Body of pancreas (tissue), 4 donors: ENCODE measurements around the gene ST6GALNAC4. TPM values are rescaled to one million over a fixed set of nuclear protein-coding genes. Genes with fewer than 3 reads are reported as not detected.

Experiments used
- ATAC-seq: fragments of 150-250 bp; one replicate; pipeline ENCODE4 v1.9.1; 2016
- DNase-seq, 4 donors: peaks; one replicate each; pipeline ENCODE4 v3.0.0-alpha.2; 2019
- H3K27ac ChIP-seq, 4 donors: fragments of 200-600 bp; sonication (generic); 1 replicate in 3 of 4; 2 replicates in 1 of 4; pipeline versions ENCODE4 v1.5.1 to v1.6.1; 2016 to 2019; ENCODE audit warnings: mild to moderate bottlenecking in 1 of 4, mixed read lengths in 1 of 4, moderate library complexity in 1 of 4
- H3K27me3 ChIP-seq, 2 donors: fragments of 200-600 bp; sonication (generic); one replicate each; pipeline ENCODE4 v1.6.0; 2016; ENCODE audit warnings: mild to moderate bottlenecking in 1 of 2
- H3K36me3 ChIP-seq, 2 donors: fragments of 200-600 bp; sonication (generic); replicated peaks in 1 of 2; 2 replicates each; pipeline ENCODE4 v1.5.1; 2016; ENCODE audit warnings: low read depth in 2 of 2; ENCODE audit not compliant: insufficient read depth in 1 of 2
- H3K4me1 ChIP-seq: fragments of 200-600 bp; sonication (generic); one replicate; pipeline ENCODE4 v1.6.0; 2016
- H3K4me3 ChIP-seq, 2 donors: fragments of 200-600 bp; sonication (generic); 1 replicate in 1 of 2; 2 replicates in 1 of 2; pipeline ENCODE4 v1.5.1; 2016 to 2019
- H3K9me3 ChIP-seq, 3 donors: fragments of 200-600 bp; sonication (generic); 1 replicate in 2 of 3; 2 replicates in 1 of 3; pipeline ENCODE4 v1.5.1; 2016
- POLR2A ChIP-seq, 3 donors: fragments of 450-650 bp; IDR thresholded peaks; one replicate each; pipeline ENCODE4 v1.6.1; 2016; ENCODE audit warnings: antibody characterized with exemption in 3 of 3, mild to moderate bottlenecking in 2 of 3
- WGBS, 2 donors: methylation state at CpG; one replicate each; pipeline ENCODE4 v1.1.5; 2017; 5-methylcytosine and 5-hydroxymethylcytosine counted together
- intact Hi-C: fragments of 100-400 bp; cut with DNase I; formaldehyde crosslinking; loops from one replicate; pipeline ENCODE4 v1.15.1; 2023
- total RNA-seq, 2 donors: library from RNA; depleted of rRNA; stranded (reverse); fragments of >200 nt; gene quantifications; one replicate each; pipeline ENCODE4 v1.1.0, GENCODE V29; 2016
- TF ChIP-seq, protein P1 (sequence below), 7 experiments: fragments of 450-650 bp in 4 of 7; fragments of 200-600 bp in 3 of 7; sonication (generic) in 3 of 7; IDR thresholded peaks; one replicate each; pipeline ENCODE4 v1.5.1; 2016 to 2019; ENCODE audit warnings: antibody characterized with exemption in 7 of 7

Gene ST6GALNAC4
- total RNA-seq, 2 donors from 2014 or later = 36.6 to 63.8 TPM

DNA sequence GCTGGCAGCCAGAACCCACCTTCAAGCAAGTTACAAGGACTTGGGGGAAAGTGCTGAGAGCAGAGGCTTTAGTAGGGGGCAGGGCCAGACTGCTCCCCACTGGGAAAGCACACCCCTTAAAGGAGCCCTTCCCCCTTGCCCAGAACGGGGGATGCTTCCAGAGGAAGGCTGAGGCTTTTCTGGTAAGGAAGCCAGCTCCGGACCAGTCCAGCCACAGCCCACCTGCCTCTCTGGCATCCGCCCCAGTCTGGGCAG is 25.0 kb upstream of the ST6GALNAC4 start:
- Histone ChIP-seq H3K4me1 (peaks cover 11% of the 10 kb centered on the region), H3K27ac (no peak overlapping the region), H3K36me3 (peaks cover 0 to 7% of the 10 kb centered on the region in 2 donors), H3K4me3 (no peak overlapping the region), H3K27me3 (no peaks in the 10 kb centered on the region), H3K9me3 (no peaks in the 10 kb centered on the region)
- no peak for ATAC-seq
- TF ChIP-seq, protein P1, sequence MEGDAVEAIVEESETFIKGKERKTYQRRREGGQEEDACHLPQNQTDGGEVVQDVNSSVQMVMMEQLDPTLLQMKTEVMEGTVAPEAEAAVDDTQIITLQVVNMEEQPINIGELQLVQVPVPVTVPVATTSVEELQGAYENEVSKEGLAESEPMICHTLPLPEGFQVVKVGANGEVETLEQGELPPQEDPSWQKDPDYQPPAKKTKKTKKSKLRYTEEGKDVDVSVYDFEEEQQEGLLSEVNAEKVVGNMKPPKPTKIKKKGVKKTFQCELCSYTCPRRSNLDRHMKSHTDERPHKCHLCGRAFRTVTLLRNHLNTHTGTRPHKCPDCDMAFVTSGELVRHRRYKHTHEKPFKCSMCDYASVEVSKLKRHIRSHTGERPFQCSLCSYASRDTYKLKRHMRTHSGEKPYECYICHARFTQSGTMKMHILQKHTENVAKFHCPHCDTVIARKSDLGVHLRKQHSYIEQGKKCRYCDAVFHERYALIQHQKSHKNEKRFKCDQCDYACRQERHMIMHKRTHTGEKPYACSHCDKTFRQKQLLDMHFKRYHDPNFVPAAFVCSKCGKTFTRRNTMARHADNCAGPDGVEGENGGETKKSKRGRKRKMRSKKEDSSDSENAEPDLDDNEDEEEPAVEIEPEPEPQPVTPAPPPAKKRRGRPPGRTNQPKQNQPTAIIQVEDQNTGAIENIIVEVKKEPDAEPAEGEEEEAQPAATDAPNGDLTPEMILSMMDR (IDR thresholded peaks at IDR 0.05) = no peak
- no peak for TF ChIP-seq POLR2A (IDR thresholded peaks at IDR 0.05)
- WGBS, 2 donors = 70 to 71% methylated on average over 3 of the region's 3 CpGs
- intact Hi-C loops = loop anchor here (2.0 to 10.0 kb wide), 2 partner anchors 95 to 183 kb away; partner anchors contain the start of gene PTGES2
- DNase-seq = no peak

DNA sequence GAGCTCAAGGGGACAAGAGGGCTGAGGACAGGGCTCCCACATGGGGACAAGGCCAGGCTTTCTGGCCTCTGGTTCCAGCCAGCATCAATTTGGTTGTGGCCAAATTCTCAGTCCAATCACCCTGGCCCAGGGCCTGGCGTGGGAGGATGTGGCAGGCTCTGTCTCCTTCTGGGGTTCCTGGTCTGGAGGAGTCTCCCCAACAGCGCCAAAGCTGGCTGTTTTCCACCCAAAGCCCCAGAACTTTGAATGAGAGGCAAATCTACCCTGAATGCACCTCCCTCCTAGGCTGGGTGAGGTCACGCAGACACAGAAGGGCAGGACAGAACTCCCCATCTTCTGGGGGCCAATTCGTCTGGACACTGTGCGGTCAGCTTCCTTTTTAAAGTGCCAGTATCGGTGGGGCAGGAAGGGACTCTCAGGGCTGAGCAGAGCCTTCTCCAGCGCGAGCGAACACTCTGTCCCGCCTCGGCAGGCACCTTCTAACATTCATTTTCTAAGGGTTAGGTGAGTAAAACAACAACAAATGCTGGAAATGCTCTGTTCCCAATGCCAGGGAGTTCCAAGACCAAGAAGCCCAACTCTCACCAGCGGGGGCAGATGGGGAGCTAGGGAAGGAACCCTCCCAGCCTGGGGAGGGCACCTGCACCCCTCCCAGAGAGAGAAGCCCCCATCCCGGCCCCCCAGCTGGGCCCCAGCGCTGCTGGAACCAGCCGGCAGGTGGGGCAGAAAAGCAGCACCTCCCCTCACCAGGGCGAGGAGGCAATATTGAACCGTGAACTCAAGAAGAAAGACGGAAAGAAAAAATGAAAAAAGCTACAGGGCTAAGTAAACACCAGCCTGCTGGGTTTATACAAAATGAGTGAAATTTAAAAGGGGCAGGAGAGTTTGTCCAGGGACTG is 24.5 kb upstream of the ST6GALNAC4 start:
- ATAC-seq (no peak), DNase-seq (no peak)
- no peak for TF ChIP-seq POLR2A (IDR thresholded peaks at IDR 0.05)
- TF ChIP-seq, protein P1 (IDR thresholded peaks at IDR 0.05) = no peak
- intact Hi-C loops = loop anchor here (10.0 kb wide), 1 partner anchor 183 kb away; the partner anchor contains the start of gene PTGES2
- Histone ChIP-seq H3K4me1 (peaks cover 17% of the 10 kb centered on the region), H3K9me3 (no peaks in the 10 kb centered on the region), H3K27me3 (no peaks in the 10 kb centered on the region), H3K4me3 (no peak overlapping the region), H3K36me3 (peaks cover 0 to 7% of the 10 kb centered on the region in 2 donors), H3K27ac (no peak overlapping the region)
- WGBS, 2 donors = 82 to 89% methylated on average over 17 of the region's 18 CpGs

DNA sequence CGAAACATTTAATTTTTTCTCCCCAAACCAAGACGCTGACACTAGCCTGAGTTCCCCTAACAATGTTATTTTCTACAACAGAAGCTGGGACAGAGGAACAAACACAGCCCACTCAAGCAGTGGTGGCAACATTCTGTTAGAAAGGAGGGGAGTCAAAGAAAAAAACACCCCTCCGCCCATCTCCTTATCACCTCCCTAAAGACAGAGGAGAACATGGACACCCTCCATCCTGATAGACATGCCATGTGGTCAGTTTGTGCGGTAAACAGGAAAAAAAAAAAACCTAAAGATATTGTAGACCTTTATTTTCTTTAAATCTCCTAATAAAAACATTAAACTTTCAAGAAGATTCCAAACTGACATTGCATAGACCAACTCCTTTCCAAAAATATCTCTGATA is 23.8 kb upstream of the ST6GALNAC4 start:
- peaks cover 0 to 7% of the 10 kb centered on the region in 2 donors for H3K36me3 ChIP-seq
- intact Hi-C loops = loop anchor here (10.0 kb wide), 1 partner anchor 184 kb away; the partner anchor contains the start of gene PTGES2
- 88% methylated on average over 4 of the region's 4 CpGs for WGBS, 2 donors

DNA sequence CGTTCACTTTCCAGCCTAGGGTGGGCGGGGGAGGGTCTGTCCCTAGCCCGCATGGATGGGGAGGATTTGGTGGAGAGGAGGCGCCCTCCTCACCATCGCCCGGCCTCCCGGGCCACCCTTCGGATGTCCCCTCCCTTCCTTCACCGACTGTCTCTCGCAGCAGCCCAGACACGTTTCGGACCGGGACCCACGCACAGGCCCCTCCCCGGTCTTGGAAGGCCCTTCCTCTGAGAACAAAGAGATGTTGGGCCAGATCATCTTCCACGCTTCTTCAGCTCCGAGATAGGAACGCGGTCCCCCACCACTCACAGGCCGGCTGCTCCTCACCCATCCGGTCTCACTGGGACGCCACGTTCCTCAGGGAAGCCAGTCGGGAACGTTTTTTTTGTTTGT is 21.5 kb upstream of the ST6GALNAC4 start:
- Histone ChIP-seq H3K36me3 (no peaks in the 10 kb centered on the region), H3K9me3 (no peaks in the 10 kb centered on the region), H3K4me1 (peaks cover 31% of the 10 kb centered on the region), H3K27me3 (no peaks in the 10 kb centered on the region), H3K4me3 (no peak overlapping the region), H3K27ac (peak overlapping the region in 1 of 4 donors; percentile 49)
- 46 to 62% methylated on average over 25 of the region's 25 CpGs for WGBS, 2 donors
- intact Hi-C loops = no loop called here
- ATAC-seq = peak; percentile 4
- TF ChIP-seq, protein P1 (IDR thresholded peaks at IDR 0.05) = no peak
- no peak for TF ChIP-seq POLR2A (IDR thresholded peaks at IDR 0.05)
- no peak for DNase-seq

More for the DNA sequence above, 23.8 kb upstream of the ST6GALNAC4 start:
- Histone ChIP-seq H3K4me3 (no peak overlapping the region), H3K27ac (no peak overlapping the region), H3K9me3 (no peaks in the 10 kb centered on the region), H3K27me3 (no peaks in the 10 kb centered on the region), H3K4me1 (peaks cover 24% of the 10 kb centered on the region)
- no peak for TF ChIP-seq POLR2A (IDR thresholded peaks at IDR 0.05)
- TF ChIP-seq, protein P1 (IDR thresholded peaks at IDR 0.05) = no peak
- no peak for DNase-seq
- no peak for ATAC-seq
